SK-N-DZ (cell line): Measurements from ENCODE around the gene BICDL1.

ENCODE experiments used
- DNase-seq: peaks from one replicate; pipeline ENCODE4 v3.0.0-alpha.2; 2015; ENCODE audit warnings: low spot score

BICDL1 gene

DNA sequence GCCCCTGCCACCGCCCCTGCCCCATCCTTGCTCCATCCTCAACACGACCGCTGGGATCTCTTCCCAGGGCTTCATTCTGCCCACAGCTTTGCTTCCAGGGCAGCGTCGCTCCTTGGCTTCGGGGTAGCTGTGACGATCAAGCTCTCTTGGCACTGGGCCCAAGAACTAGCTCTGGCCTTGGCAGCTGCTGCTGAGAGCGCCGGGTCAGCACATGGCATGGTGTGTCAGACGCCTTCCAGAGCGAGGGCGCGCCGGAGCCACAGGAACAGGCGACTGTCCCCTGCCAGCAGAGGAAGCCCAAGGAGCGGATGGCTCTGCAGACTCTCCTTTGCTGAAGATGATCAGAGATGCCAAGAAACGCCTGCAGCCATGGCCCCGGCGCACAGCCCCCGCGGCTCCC is 111.6 kb downstream of the BICDL1 start:
- DNase-seq = no peak

DNA sequence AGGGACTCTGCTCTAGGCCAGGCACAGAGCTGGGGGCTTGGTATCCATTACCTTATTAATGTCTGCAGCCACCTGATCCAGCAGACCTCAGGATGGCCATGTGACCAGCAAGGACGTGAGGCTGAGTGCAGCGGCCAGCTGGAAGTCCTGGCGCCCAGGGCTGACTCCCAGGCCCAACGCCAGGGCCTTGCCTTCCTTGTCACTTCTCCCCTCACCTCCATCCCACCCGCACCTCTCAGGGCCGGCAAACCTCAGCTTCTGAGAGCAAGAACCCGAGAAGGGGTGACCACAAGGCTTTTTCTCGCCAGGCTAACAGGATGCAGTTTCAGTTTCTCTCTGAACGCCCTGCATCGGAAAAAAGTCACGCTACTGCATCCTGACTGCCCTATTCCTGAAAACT is 112.1 kb downstream of the BICDL1 start:
- DNase-seq = no peak

DNA sequence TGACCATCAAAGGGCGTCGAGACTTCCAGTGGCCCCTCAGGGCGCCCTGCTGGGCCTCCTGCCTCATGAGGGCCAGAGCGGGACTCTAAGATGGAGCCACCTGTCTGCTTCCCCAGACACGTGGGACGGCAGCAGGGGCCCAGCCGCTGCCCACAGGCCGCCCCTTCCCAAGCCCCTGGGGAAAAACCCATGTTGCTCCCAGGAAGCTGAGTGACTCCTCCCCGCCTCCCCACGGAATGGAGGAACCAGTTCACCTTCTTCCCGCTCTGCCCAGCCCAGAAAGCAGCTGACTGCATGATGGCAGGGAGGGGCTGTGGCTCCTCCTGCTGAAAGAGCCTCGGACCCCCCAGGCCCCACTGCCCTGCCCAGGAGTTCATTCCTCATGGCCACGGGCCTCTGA is 112.6 kb downstream of the BICDL1 start:
- no peak for DNase-seq

DNA sequence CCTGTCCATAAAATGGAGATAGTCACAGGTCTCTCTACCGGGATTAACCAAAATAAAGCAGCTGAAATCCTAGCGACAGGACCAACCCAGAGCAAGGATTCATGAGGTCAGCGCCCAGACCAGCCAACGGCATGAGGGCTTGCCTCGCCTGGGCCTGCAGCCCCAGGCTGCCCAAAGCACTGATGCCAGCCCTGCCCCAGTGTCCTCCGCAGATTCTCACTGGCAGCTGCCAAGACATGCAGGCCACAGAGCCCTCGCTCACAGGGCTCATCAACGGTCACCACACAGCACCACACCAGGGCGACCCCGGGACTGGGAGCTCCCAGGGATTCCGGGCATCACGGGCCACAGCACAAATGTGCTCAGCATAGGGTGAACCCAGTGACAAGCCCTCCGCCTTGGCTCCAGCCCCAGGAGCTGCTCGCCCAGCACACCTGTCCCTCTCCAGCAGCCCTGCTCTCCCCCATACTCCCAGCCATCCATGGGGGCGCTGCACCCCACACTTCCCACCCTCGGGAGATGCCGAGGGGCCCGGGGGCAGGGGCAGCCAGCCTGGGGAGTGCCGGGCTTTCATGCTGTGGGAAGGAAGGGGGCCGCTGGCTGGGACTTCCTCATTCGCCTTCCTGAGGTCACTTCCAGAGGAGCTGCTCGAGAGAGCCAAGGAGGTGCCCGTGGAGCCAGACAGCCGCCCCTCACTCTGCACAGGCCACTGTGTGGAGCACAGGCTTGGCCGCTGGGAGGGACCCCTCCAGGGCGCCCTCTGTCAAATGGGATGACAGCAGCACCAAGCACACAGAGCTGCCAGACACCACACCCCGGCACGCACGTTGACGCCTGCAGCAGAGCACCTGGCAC is 113.4 kb downstream of the BICDL1 start:
- no peak for DNase-seq

DNA sequence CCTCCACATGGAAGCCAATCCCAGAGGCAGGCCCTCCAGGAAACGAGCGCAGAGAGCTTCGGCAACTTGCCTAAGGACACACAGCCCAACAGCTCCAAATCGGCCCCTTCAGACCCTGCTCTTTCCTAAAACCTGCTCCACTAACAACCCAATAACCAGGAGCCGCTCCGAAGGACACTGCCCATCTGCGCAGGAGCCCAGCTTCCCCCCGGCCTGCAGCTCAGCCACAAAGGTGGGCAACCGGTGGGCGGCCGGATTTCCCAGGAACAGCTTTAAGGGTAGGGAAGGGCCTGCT is 114.0 kb downstream of the BICDL1 start:
- no peak for DNase-seq

DNA sequence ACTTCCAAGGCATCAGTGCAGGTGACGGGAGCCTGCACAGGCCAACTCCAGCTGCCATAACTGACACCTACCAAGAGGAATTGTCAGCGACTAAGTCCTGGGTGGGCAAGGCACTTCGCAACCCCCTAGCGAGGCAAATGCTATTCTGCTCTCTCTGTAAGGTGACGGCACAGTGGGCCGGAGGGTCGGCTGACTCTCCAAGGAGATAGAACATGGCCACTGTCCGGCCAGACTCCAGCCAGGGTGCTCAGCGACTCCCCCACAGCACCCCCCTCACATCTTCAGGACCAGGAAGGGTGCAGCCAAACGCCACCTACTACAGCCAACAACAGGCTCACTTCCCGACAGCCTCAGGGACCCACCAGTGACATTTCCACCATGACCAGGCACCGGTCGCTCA is 114.3 kb downstream of the BICDL1 start:
- no peak for DNase-seq

DNA sequence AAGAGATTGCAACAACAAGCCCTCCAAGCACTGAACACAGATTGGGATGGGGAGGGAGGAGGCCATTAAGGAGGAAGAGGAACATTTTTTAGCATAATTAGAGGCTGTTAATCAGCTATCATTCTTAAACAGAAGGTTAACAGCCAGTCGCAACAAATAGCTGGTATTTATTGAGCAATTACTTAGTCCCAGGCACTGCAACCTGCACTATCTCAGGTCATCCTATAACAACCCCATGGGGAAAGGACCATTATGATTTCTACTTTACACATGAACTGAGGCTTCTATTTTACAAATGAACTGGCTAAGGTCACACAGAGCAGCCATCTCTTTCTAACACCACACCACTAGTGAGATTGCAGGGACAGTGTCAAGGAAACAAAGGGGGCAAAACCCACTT is 117.1 kb downstream of the BICDL1 start:
- DNase-seq = no peak

DNA sequence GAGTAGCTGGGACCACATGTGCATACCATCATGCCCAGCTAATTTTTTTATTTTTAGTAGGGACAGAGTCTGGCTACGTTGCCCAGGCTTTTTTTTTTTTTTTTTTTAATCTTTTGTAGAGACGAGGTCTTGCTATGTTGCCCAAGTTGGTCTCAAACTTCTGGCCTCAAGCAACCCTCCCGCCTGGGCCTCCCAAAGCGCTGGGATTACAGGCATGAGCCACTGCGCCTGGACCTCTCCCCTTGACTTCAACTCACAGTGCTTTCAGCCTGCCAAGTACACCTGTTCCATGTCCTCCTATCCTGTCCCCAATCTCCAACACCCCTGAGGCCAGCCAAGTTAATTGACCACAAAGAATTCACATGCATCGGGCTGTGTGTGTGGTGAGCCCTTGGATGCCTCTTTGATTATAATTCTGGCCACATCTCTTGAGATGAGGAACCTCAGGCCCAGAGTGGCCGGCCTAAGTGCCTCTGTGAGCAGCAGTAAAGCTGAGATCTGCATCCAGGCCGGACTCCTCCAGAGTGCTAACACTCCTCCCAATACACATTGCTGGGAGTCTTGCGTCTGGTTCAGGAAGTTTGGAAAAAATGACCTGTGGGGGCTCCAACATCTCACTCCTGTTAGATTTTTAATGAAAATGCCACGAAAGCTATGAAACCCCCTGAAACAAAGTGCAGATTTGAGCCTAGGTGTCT is 120.7 kb downstream of the BICDL1 start:
- no peak for DNase-seq

DNA sequence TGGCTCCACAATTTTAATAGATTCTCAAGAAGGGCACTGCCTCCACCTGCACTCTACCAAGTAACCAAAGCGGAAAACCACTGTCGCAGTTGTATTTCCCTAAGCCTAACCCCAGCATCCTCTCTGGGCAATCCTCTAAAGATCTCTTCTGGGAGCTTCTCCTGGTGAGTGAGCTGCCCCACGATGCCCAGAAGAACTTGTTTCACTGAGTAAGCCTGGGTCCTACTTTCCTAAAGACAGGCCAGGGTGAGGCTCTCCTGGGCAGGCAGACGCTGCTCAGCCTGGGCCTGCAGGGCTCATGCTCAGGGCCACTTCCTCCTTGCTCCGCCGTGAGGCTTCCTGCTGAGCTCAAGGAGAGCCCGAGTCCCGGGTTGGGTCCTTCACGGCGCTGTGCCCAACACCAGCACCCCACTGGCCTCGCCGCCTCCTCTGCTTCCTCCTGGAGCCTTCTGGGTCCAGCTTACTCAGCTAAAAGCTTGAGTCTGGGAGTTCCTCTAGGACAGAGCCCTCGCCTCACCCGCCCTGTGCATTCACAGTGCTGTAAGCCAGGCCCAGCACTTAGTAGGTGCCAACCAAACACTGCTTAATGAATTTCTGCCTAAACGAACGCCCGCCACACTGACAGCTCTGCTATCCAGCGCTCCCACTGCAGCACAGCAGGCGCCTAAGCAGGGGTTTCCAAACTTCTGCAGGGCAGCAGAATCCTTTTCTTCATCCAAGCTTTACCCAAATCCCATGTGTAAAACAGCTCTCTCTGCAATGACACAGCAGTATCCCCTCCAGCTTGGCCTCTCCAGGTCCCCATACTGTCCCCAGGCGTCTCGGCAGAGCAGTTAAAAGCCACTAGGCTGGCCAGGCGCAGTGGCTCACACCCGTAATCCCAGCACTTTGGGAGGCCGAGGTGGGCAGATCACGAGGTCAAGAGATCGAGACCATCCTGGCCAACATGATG is 121.8 kb downstream of the BICDL1 start:
- no peak for DNase-seq

DNA sequence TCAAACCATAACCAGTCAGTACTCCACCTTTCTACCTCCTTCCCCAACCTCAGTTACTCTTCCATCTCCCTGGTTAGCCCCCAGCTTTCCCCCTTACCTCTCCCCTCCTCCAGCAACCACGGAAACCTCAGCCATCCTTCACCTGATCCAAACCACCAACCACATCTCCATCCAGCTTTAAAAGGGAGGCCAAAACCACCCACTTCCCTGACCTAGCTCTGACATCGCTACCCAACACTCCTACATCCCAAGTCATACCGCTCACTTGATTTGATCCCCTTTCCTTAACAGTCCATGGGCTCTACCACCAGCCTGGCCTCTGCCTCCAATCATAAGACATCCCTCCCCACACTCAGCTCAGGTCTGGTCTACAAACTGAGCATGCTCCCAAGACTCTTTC is 126.0 kb downstream of the BICDL1 start:
- no peak for DNase-seq

DNA sequence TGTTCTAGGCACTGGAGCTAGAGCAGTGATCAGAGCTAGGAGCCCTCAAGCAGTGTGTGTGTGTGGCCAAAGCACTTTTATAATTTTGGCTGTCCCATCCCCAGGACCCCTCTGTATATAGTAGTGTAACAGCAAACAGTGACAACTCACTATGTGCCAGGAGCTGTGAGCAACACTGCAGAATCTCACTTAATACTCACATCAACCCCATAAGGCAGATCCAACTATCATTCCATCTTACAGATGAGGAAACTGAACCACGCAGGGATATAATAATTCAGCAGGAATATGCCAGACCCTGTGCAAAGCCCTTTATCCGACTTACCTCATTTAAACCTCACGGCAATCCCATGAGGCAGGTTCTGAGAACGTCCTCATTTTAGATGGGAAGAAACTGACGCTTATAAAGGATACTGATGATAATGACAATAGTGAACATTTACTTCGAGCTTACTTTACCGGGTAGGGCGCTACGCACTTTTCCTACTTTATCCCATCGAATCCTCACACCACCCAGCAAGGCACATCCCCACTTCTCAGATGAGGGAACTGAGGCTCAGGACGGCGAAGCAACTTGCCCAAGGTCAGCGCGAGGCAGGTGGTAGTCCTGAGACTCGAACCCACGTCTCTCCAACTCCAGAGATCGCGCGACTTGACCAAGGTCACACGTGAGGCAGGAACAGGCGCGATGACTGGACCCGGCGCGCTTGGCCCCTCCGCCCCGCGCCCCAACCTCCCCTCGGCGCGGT is 126.8 kb downstream of the BICDL1 start:
- peak; percentile 45 for DNase-seq

DNA sequence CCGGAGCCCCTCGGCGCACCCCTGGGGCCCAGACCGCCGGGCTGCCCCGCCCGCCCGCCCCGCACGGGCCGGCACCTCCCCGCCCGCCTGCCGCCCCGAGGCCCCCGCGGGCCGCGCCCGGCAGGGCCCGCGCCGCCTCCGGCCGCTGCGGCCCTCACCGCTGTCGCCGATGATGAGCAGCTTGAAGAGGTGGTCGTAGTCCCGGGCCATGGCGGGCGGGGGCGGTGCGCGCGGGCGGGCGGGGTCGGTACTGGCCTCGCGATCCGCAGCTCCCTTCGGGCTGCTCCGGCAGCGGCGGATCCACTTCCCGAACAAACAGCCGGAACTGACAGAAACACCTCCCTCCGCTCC is 127.4 kb downstream of the BICDL1 start, which contains the start of gene RAB35:
TSS of gene RAB35 (minus strand) at position 313 of the 351 bp plus-strand sequence. CDS start at position 210, 103 bp downstream.
- DNase-seq = no peak

DNA sequence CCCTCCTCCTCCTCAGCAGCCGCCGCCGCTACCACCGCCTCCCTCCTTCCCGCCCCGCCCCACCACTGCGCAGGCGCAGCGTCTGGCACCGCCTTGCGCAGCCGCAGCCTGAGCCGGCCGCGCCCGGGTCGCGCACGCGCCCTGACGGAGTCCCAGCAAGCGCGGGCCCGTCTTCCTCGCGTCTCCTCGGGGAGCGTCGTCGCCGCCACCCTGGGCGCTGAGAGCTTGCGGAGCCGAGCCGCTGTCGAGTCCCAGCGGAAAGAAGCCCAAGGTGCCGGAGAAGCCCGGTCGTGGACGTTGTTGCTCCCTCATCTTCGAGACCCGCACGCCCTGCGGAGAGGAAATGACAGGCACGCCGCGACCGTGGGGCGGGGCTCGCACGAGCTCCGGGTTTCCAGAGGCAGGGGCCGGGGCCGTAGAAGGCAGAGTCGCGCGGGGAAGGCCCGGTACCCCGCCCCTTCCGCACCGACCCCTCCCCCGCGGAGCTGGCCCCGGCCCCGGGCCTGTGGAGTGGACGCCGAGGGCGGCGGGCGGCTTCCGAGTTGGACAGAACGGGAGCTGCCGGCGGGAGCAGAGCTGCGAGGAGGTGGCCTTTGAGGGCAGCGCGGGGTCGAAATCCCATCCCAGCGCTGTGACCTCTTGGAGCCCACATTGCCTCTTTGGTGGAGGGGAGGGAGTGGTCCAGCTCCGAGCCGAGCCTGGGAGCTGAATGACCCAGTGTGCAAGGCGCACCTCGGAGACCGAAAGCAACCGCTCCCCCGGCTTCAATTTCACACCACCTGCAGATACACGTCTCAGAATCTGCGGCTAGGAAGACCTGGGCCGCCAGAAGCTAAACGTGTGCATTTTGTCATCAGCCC is 128.0 kb downstream of the BICDL1 start:
- peak; percentile 91 for DNase-seq

DNA sequence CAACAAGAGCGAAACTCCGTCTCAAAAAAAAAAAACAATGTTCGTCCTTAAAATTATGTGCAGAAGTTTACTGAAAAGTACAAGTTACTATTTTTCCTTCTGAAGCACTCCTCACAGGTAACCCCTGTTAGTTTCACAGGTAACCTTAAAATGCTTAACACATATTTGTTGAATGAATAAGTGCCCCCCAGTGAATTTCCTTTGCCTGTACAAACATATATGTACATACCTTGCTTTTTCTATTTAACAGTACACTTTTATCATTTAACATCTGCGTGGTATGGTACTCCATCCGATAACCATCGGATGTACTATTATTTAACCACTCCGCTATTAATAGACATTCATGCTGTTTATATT is 128.9 kb downstream of the BICDL1 start:
- DNase-seq = no peak

DNA sequence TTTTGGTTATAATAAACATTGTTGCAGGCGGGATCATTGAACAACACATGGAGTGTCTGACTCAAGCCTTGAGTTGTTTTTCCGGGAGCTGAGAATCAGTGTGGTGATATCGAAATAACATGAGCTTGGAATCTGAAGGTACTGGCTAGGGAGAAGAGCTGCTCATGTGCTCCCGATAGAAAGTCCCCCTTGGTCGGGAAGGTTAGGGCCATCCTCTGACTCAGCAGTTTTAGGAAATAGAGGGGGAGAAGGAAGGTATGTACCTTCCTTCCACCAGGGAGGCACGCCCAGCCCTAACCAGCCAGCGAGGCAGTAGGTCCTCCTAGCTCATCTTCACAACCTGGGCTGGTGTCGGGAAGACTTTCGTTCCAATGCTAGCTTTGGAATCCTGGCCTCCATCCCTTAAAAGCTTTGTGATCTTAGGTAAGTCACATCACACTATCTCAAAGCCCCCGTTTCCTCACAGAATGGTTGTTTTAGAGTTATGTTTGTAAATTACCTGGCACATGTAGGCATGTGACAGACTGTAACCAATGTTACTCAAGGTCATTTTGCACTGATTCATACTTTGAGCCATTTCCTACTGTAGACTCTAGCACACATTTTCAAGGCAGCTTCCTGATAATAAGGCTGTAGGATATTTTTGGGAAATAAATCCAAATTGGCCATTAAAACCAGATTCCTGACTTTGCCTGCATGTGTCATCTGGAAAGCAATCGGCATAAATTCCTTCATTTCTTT is 129.5 kb downstream of the BICDL1 start:
- no peak for DNase-seq

DNA sequence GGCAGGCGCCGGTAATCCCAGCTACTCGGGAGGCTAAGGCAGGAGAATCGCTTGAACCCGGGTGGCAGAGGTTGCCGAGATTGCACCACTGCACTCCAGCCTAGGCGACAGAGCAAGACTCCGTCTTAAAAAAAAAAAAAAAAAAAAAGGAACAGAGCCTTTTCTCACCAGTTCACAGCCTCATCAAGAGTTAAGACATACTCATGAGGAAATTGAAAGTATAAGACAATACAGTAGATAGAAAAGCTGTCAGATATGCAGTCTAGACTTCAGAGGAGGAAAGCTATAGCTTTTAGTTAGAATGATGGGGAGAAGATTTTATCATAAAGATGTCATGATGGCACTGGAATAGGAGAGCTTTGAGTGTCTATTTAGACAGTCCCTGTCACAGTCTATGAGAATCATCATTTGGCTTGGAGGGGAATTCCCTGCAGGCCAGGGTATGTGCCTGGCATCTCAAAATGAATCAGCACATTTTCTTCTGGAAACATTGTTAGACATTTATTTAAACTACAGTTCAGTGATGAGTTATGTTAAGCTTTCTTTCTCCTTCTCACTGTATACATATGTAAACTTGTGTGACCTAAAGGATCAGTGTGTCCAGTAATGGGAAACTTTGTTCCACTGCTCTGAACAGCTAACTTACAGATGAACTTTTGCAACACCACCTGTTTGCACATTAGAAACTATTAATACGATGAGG is 130.4 kb downstream of the BICDL1 start:
- no peak for DNase-seq

DNA sequence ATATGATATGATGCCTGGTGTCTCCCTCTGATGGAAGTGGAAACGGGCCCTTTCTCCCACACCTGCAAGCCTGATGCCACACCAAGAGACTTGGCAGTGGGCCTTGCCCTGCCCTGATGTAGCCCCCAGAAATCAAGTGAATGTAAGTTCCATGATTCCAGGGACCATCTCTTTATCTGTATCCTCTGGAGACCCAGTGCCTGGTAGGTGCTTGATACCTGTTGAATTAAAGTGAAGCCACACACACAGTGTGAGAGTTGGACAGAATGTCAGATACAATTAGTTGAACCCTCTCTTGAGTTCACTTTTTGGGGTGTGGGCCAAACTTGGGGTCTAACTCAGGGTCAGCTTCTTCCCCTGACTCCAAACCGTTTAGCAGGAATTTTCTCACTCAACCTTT is 132.3 kb downstream of the BICDL1 start:
- DNase-seq = no peak

DNA sequence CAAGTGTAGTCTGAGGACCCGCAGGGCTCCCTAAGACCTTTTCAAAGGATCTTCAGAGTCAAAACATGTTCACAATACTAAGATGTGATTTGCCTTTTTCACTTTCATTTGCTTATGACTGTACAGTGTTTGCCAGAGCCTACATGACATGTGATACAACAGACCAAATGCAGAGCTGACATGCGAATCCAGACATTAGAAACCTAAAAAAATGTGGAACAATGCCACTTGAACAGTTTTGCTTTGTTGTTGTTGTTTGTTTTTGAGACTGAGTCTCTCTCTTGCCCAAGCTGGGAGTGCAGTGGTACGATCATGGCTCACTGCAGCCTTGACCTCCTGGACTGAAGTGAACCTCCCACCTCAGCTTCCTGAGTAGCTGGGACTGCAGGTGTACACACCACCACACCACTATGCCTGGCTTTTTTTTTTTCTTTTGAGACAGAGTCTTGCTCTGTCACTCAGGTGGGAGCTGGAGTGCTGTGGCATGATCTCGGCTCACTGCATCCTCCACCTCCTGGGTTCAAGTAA is 132.8 kb downstream of the BICDL1 start:
- DNase-seq = no peak

DNA sequence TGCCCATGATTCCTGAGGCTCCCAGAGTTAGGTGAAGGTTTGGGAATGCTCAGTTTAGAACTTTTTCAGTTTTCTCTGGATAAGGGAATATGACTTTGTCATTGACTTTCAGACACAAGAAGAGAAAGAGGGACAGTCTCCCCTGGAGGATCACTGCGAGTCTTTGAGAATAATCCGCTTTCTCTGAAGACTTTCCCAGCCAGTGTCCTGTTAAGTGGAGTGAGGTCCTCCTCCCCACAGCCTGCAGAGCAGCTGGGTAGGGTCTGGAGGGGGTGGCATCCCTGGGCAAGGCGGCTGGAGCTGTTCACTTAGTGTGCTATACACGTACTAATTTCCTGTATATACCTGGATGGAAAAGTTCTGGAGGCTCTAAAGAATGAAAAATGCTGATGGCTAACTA is 136.0 kb downstream of the BICDL1 start:
- no peak for DNase-seq
